ENCODE data around the gene CACHD1. TPM values are rescaled to one million over a fixed set of nuclear protein-coding genes. Genes with fewer than 3 reads are reported as not detected.

CACHD1 gene
- total RNA-seq, 2 experiments from 2014 or later: not detected

DNA sequence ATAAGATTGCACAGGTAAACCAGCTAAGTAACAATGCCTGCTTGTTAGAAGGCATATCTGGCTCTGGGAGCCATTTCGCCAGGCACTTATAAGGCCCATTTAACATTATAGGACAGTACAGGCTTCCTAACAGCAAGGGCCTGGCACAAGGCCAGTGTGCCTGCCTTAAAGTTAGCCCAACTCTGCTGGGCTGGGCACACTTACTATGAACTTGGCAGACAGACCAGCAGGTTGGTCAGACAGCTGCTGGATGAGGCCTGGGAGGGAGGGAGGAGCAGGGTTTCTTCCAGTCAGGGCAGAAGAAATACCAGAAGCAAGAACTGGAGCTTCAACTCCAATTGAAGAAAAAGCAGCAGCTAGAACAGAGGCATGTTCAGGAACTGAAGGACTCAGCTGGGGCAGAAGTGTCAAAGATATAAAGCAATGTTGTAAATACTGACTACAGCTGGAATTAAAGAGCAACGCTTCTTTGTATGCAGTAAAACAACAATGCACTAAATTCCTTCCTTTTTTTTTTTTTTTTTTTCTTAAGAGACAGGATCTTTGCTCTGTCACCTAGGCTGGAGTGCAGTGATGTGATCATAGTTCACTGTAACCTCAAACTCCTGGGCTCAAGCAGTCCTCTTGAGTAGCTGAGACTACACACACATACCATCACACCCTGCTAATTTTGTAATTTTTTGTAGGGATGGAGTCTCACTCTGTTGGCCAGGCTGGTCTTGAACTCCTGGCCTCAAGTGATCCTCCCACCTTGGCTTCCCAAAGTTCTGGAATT lies 4.9 kb downstream of the CACHD1 start:
- no TSS peak for BruUV-seq (replicated peaks)
- Histone ChIP-seq H3K4me1 (ENCODE audit: insufficient read depth, low read length, poor library complexity, severe bottlenecking) (no peaks in the 10 kb centered on the region), H2AFZ (ENCODE audit: low read length) (no peak overlapping the region), H3K9me3 (ENCODE audit: low read length) (no peaks in the 10 kb centered on the region), H3K36me3 (ENCODE audit: insufficient read depth, low read length) (no peaks in the 10 kb centered on the region), H3K4me2 (ENCODE audit: low read length) (no peak overlapping the region), H3K9me2 (ENCODE audit: insufficient read depth, low read length) (no peaks in the 10 kb centered on the region), H3K27ac (ENCODE audit: low read depth, low read length, poor library complexity, severe bottlenecking) (no peak overlapping the region), H3K79me2 (ENCODE audit: insufficient read depth, low read depth, low read length) (no peaks in the 10 kb centered on the region), H4K20me1 (ENCODE audit: insufficient read depth, low read length) (no peaks in the 10 kb centered on the region), H3K4me3 (ENCODE audit: low read depth, low read length, poor library complexity, severe bottlenecking) (no peak overlapping the region)
- POLR2A ChIA-PET: interaction anchor here (0.6 to 1.1 kb wide), 2 partner anchors 8 to 1252 kb away, joined by 3 to 6 read pairs; no protein-coding TSS in a partner anchor
- intact Hi-C loops (cut with micrococcal nuclease; ENCODE audit: unreplicated experiment): no loop called here
- TF ChIP-seq EZH2phosphoT487 (IDR thresholded peaks at IDR 0.05; ENCODE audit: borderline replicate concordance, low read depth, low read length): no peak
- TF ChIP-seq, protein P1, sequence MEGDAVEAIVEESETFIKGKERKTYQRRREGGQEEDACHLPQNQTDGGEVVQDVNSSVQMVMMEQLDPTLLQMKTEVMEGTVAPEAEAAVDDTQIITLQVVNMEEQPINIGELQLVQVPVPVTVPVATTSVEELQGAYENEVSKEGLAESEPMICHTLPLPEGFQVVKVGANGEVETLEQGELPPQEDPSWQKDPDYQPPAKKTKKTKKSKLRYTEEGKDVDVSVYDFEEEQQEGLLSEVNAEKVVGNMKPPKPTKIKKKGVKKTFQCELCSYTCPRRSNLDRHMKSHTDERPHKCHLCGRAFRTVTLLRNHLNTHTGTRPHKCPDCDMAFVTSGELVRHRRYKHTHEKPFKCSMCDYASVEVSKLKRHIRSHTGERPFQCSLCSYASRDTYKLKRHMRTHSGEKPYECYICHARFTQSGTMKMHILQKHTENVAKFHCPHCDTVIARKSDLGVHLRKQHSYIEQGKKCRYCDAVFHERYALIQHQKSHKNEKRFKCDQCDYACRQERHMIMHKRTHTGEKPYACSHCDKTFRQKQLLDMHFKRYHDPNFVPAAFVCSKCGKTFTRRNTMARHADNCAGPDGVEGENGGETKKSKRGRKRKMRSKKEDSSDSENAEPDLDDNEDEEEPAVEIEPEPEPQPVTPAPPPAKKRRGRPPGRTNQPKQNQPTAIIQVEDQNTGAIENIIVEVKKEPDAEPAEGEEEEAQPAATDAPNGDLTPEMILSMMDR (conservative IDR thresholded peaks at IDR 0.05; ENCODE audit: low read length): no peak
- CTCF ChIA-PET (ENCODE audit: unreplicated experiment): no interaction called here
- no peak for DNase-seq (ENCODE audit: low spot score)

DNA sequence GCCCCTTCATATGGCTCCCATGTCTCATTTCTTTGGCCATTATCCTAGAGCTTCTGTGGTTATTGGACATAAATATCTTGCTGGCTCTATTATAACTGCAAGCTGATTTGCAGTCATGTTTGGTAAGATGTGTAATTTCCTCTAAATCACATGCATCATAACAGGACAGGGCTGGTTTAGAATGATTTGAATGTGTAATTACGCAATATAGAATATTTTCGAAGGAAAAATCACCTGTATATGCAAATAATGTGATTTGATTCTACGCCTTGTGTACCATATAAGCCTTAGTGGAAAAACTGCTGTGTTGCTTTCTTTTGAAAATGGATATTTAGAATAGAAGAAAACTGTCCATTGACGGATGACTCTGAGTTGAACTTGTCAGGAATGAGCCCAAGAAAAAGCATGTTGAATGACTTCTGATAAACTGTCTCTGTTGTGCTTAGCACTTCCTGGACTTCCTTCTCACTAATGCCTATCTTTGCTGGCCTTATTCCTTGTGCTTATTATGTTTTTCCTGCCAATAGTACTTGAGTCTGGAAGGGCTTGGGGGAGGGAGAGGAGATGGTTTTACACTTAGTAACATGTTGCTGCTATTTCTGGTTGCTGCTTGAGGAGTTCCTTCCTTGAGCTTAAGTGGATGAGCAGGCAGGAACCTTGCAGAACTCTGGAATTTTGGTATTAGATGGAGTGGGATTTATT lies 6.5 kb downstream of the CACHD1 start:
- Histone ChIP-seq H4K20me1 (ENCODE audit: insufficient read depth, low read length) (no peaks in the 10 kb centered on the region), H3K4me1 (ENCODE audit: insufficient read depth, low read length, poor library complexity, severe bottlenecking) (no peaks in the 10 kb centered on the region), H3K27ac (ENCODE audit: low read depth, low read length, poor library complexity, severe bottlenecking) (no peak overlapping the region), H2AFZ (ENCODE audit: low read length) (no peak overlapping the region), H3K9me2 (ENCODE audit: insufficient read depth, low read length) (no peaks in the 10 kb centered on the region), H3K9me3 (ENCODE audit: low read length) (no peaks in the 10 kb centered on the region), H3K36me3 (ENCODE audit: insufficient read depth, low read length) (no peaks in the 10 kb centered on the region), H3K4me3 (ENCODE audit: low read depth, low read length, poor library complexity, severe bottlenecking) (no peak overlapping the region), H3K4me2 (ENCODE audit: low read length) (no peak overlapping the region), H3K79me2 (ENCODE audit: insufficient read depth, low read depth, low read length) (no peaks in the 10 kb centered on the region)
- no TSS peak for BruUV-seq (replicated peaks)
- DNase-seq (ENCODE audit: low spot score): no peak
- intact Hi-C loops (cut with micrococcal nuclease; ENCODE audit: unreplicated experiment): no loop called here
- ChIA-PET POLR2A (interaction anchor here (1.1 kb wide), 1 partner anchor 10 kb away, joined by 3 read pairs; no protein-coding TSS in a partner anchor), CTCF (ENCODE audit: unreplicated experiment) (no interaction called here)
- TF ChIP-seq, protein P1 (conservative IDR thresholded peaks at IDR 0.05; ENCODE audit: low read length): no peak
- no peak for TF ChIP-seq EZH2phosphoT487 (IDR thresholded peaks at IDR 0.05; ENCODE audit: borderline replicate concordance, low read depth, low read length)
